Subcutaneous adipose tissue (tissue), 4 donors: ENCODE measurements around the gene UBE3B. TPM values are rescaled to one million over a fixed set of nuclear protein-coding genes. Genes with fewer than 3 reads are reported as not detected.

ENCODE experiments used
- CTCF ChIP-seq: fragments of 450-650 bp; IDR thresholded peaks from one replicate; pipeline ENCODE4 v1.5.1; 2016; ENCODE audit warnings: low read depth, mild to moderate bottlenecking, control low read depth, antibody characterized with exemption, moderate library complexity
- total RNA-seq, 4 donors: library from RNA; depleted of rRNA; stranded (reverse); fragments of >200 nt; gene quantifications; one replicate each; pipeline ENCODE4 v1.1.0, GENCODE V29; 2016

UBE3B gene
- total RNA-seq, 4 donors from 2014 or later, result 31.8 to 88.5 (median 45.4) TPM

GRCh38 chr12:109513051-109513450 lies 35.6 kb downstream of the UBE3B start:
- TF ChIP-seq CTCF, result no peak

- no peak for TF ChIP-seq CTCF
Observed at GRCh38 chr12:109513977-109514376, 36.5 kb downstream of the UBE3B start.

GRCh38 chr12:109517619-109518018 lies 40.2 kb downstream of the UBE3B start:
- TF ChIP-seq CTCF, result no peak

- no peak for TF ChIP-seq CTCF
Observed at GRCh38 chr12:109518820-109519665, 41.6 kb downstream of the UBE3B start.

- no peak for TF ChIP-seq CTCF
Observed at GRCh38 chr12:109519787-109520186, 42.4 kb downstream of the UBE3B start.

GRCh38 chr12:109521831-109522230 lies 44.4 kb downstream of the UBE3B start:
- no peak for TF ChIP-seq CTCF

GRCh38 chr12:109523071-109523470 lies 45.6 kb downstream of the UBE3B start:
- no peak for TF ChIP-seq CTCF
